ENCODE results near the gene ACKR2. TPM values are rescaled to one million over a fixed set of nuclear protein-coding genes. Genes with fewer than 3 reads are reported as not detected.
"Not testable (repeated sequence)": the region's sequence is repeated elsewhere in the genome, so short reads cannot be mapped to it uniquely, and the experiment has no call there.

ACKR2 gene
- total and polyA plus RNA-seq, 4 donors: 1.1 to 5.7 (median 3.5) TPM

- Histone ChIP-seq H3K4me3 (no peak overlapping the region), H3K27me3 (ENCODE audit: control insufficient read depth in 3 of 3, insufficient read depth in 3 of 3, low read length in 2 of 3) (no peaks in the 10 kb centered on the region), H3K27ac (ENCODE audit: low read depth in 1 of 2, low read length in 1 of 2) (no peak overlapping the region), H3K9ac (ENCODE audit: insufficient read depth in 1 of 2, low read length in 2 of 2) (no peak overlapping the region), H3K4me1 (ENCODE audit: control insufficient read depth in 5 of 5, insufficient read depth in 5 of 5, low read length in 5 of 5) (peaks cover 0 to 8% (median 6%) of the 10 kb centered on the region in 5 donors), H3K36me3 (ENCODE audit: control insufficient read depth in 4 of 4, insufficient read depth in 4 of 4, low read length in 4 of 4) (no peaks in the 10 kb centered on the region), H3K9me3 (ENCODE audit: control insufficient read depth in 4 of 4, insufficient read depth in 3 of 4, low read length in 3 of 4) (no peaks in the 10 kb centered on the region)
- ATAC-seq (ENCODE audit: insufficient read depth, low FRiP score): no peak
- WGBS, 2 donors: 83 to 90% methylated on average over 2 of the region's 2 CpGs
- DNase-seq: peak in 2 of 3 donors; percentile 51 to 55
- TF ChIP-seq CTCF (IDR thresholded peaks at IDR 0.05; ENCODE audit: control extremely low read depth, extremely low read depth): no peak
Observed at GRCh38 chr3:42877881-42878280, 68.6 kb downstream of the ACKR2 start.

GRCh38 chr3:42880183-42880582 is 70.9 kb downstream of the ACKR2 start:
- TF ChIP-seq CTCF (IDR thresholded peaks at IDR 0.05; ENCODE audit: control extremely low read depth, extremely low read depth): no peak
- Histone ChIP-seq H3K27me3 (ENCODE audit: control insufficient read depth in 3 of 3, insufficient read depth in 3 of 3, low read length in 2 of 3) (no peaks in the 10 kb centered on the region), H3K4me1 (ENCODE audit: control insufficient read depth in 5 of 5, insufficient read depth in 5 of 5, low read length in 5 of 5) (peaks cover 0 to 8% (median 5%) of the 10 kb centered on the region in 5 donors), H3K9ac (ENCODE audit: insufficient read depth in 1 of 2, low read length in 2 of 2) (no peak overlapping the region), H3K9me3 (ENCODE audit: control insufficient read depth in 4 of 4, insufficient read depth in 3 of 4, low read length in 3 of 4) (no peaks in the 10 kb centered on the region), H3K36me3 (ENCODE audit: control insufficient read depth in 4 of 4, insufficient read depth in 4 of 4, low read length in 4 of 4) (no peaks in the 10 kb centered on the region), H3K4me3 (no peak overlapping the region), H3K27ac (ENCODE audit: low read depth in 1 of 2, low read length in 1 of 2) (peak overlapping the region in 1 of 2 donors; percentile 18)
- WGBS, 2 donors: 83 to 90% methylated on average over 9 of the region's 9 CpGs
- no peak for DNase-seq
- ATAC-seq (ENCODE audit: insufficient read depth, low FRiP score): no peak

GRCh38 chr3:42880601-42881451 is 71.6 kb downstream of the ACKR2 start:
- Histone ChIP-seq H3K27me3 (ENCODE audit: control insufficient read depth in 3 of 3, insufficient read depth in 3 of 3, low read length in 2 of 3) (no peaks in the 10 kb centered on the region), H3K4me3 (peak overlapping the region; percentile 41), H3K4me1 (ENCODE audit: control insufficient read depth in 5 of 5, insufficient read depth in 5 of 5, low read length in 5 of 5) (peaks cover 0 to 8% (median 5%) of the 10 kb centered on the region in 5 donors), H3K27ac (ENCODE audit: low read depth in 1 of 2, low read length in 1 of 2) (peak overlapping the region in 1 of 2 donors; percentile 18), H3K9ac (ENCODE audit: insufficient read depth in 1 of 2, low read length in 2 of 2) (peak overlapping the region; percentile 29 to 81), H3K36me3 (ENCODE audit: control insufficient read depth in 4 of 4, insufficient read depth in 4 of 4, low read length in 4 of 4) (no peaks in the 10 kb centered on the region), H3K9me3 (ENCODE audit: control insufficient read depth in 4 of 4, insufficient read depth in 3 of 4, low read length in 3 of 4) (no peaks in the 10 kb centered on the region)
- TF ChIP-seq CTCF (IDR thresholded peaks at IDR 0.05; ENCODE audit: control extremely low read depth, extremely low read depth): peak; percentile 81
- peak; percentile 99 for ATAC-seq (ENCODE audit: insufficient read depth, low FRiP score)
- 3 to 4% methylated on average over 58 to 61 of the region's 61 CpGs for whole genome bisulfite sequencing, 2 donors
- peak; percentile 88 to 92 (median 92) for DNase-seq

GRCh38 chr3:42883251-42883930 is 74.1 kb downstream of the ACKR2 start:
- not testable (repeated sequence) for H3K27ac ChIP-seq (ENCODE audit: low read depth in 1 of 2, low read length in 1 of 2); H3K9me3 ChIP-seq (ENCODE audit: control insufficient read depth in 4 of 4, insufficient read depth in 3 of 4, low read length in 3 of 4); H3K36me3 ChIP-seq (ENCODE audit: control insufficient read depth in 4 of 4, insufficient read depth in 4 of 4, low read length in 4 of 4); DNase-seq; ATAC-seq (ENCODE audit: insufficient read depth, low FRiP score); H3K4me1 ChIP-seq (ENCODE audit: control insufficient read depth in 5 of 5, insufficient read depth in 5 of 5, low read length in 5 of 5); H3K27me3 ChIP-seq (ENCODE audit: control insufficient read depth in 3 of 3, insufficient read depth in 3 of 3, low read length in 2 of 3); H3K9ac ChIP-seq (ENCODE audit: insufficient read depth in 1 of 2, low read length in 2 of 2); H3K4me3 ChIP-seq
- 83 to 91% methylated on average over 6 of the region's 6 CpGs for WGBS, 2 donors

All from lung (tissue), 12 donors.